H4 (cell line): Measurements from ENCODE around the gene ZCWPW2. TPM values are rescaled to one million over a fixed set of nuclear protein-coding genes. Genes with fewer than 3 reads are reported as not detected.
A peak's percentile ranks its signal among the peaks of the same experiment; 100 is the strongest.

ENCODE experiments used
- DNase-seq: peaks from one replicate; pipeline ENCODE4 v3.0.0-alpha.2; 2015; ENCODE audit warnings: low spot score
- total RNA-seq: library from RNA; depleted of rRNA; stranded (reverse); fragments of >200 nt; shearing (Covaris generic); gene quantifications from 2 replicates; pipeline ENCODE4 v1.2.3, GENCODE V29; 2014; rRNA removed

ZCWPW2 gene, protein sequence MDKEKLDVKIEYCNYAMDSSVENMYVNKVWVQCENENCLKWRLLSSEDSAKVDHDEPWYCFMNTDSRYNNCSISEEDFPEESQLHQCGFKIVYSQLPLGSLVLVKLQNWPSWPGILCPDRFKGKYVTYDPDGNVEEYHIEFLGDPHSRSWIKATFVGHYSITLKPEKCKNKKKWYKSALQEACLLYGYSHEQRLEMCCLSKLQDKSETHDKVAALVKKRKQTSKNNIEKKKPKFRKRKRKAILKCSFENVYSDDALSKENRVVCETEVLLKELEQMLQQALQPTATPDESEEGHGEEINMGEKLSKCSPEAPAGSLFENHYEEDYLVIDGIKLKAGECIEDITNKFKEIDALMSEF
- total RNA-seq, result 0.37 and 0.45 TPM in 2 replicates

GRCh38 chr3:28348629-28349468, at the start of gene ZCWPW2, which contains the start of gene AZI2:
Gene ZCWPW2, plus strand, starts transcription at chr3:28348721. Its CDS starts 64,348 bp downstream, at chr3:28413069.
Gene AZI2, minus strand, starts transcription at chr3:28348824. Its CDS starts 8,207 bp downstream, at chr3:28340617.
- peak; percentile 88 for DNase-seq

- DNase-seq, result no peak
Observed at GRCh38 chr3:28299705-28300104, 48.8 kb upstream of the ZCWPW2 start.

DNA sequence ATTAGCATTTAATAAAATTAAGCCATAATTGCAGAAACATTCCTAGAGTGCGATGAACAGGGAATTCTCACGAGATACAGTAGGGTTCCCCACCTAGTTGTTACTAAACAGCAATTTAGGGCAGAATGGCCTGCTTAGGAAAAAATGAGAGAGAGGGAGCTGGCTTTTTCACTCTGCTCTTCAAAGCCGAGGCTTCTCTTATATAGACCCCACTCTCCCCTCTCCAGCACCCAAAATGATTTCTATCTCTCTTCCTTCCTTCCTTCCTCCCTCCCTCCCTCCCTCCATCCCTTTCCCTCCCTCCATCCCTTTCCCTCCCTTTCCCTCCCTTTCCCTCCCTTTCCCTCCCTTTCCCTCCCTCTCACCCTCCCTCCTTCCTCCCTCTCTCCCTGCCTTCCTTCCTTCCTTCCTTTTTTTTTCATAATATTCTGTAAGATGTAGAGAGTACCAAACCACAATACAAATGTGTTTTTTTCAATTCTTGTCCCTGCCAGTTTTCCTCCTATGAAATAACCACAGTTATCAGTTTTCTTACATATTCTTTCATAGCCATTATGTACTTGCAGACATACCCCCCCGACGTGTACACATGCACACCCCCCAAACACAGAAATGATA, 48.1 kb upstream of the ZCWPW2 start:
- no peak for DNase-seq

- DNase-seq, result no peak
Observed at GRCh38 chr3:28301688-28302087, 46.8 kb upstream of the ZCWPW2 start.

GRCh38 chr3:28308196-28308595, 40.3 kb upstream of the ZCWPW2 start:
- no peak for DNase-seq

- DNase-seq, result no peak
Observed at GRCh38 chr3:28315711-28316110, 32.8 kb upstream of the ZCWPW2 start.

GRCh38 chr3:28316226-28316625, 32.3 kb upstream of the ZCWPW2 start:
- DNase-seq, result no peak

DNA sequence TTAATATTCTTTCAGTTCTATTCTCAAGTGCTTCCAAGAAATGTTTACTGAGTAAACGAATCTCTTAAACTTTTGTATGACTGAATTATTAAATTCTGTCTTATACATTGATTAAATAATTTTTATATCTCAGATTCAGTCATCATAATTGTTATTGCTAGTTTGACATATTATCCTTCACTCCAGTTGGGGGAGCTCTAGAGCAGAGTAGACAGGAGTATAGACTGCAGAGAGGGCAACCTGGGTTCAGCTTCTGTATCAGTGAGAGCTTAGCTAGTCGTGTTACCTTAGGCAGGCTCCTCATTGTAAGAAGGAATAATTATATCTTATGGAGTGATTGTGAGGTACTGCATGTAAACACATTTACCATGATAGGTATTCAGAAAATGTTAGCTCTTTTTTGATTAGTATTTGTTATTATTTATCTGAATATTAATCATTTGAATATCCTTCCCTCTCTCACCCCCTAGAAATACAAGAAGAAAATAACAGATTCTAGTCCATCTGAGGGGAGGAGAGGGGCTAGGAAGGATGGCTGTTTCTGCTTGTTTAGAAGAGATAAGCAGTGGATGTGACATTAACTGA, 31.0 kb upstream of the ZCWPW2 start:
- peak; percentile 28 for DNase-seq

GRCh38 chr3:28320981-28321380, 27.5 kb upstream of the ZCWPW2 start:
- no peak for DNase-seq

GRCh38 chr3:28322464-28322863, 26.1 kb upstream of the ZCWPW2 start:
- DNase-seq, result no peak

DNA sequence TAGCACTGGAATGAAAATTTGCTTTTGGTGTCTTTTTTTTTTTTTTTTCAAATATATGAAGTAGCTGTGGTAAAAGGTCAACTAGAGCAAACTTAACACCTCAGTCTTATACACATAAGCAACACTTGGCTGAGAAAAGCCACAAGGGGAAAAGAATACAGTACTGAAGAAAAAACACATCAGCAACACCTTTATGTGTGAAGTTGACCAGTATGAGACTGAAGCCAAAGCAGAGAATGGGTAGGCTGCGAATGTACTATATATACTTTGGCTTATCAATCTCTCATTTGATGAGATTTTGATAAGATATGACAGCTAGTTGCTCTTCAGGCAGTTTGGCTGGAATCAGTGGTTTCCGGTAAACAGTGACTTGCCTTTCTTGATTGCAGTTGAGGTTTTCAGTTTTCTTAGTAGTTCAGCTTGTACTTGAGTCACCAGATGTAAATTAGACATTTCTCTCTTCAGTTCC, 22.0 kb upstream of the ZCWPW2 start:
- no peak for DNase-seq

DNA sequence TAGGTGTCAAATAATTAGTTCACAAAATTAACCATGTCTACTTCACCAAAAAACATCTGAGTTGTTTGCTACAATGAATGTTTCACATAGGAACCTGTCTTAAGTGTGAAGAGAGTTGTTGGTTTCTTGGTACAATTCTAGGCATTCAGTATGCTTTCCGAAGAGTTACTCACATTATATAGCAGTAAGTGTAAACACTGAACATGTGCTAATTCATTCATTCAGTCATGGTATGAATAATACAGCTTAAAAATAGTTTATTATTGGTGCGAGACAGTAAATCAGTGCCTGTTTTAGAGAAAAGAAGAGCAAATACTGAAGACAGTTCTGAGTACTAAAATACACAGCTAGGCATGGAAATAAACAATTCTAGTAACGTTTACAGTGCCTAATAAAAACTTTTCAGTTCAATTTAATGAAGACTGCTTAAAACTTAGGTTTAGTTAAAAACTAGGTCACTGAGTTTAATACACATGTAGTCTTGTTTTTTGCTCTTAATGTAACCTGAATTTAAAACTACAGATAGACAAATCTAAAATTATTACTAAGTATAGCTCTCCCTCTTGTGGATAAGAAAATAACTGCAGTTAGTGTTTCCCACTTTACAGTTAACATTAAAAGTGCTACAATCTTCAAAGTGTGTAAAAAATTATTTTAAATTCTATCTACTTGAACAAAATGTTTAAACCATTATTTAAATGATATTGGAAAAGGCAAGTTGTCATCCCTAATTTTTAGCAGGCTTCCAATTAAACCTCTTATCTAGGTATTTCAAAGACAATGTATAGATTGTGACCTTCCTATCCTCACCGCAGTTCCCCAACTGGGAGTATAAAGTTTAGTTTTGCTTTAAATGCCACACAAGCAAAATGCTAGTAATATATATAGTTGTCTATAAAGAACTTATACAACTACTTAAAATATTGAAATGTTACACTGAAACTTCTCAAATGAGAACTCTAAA, 20.1 kb upstream of the ZCWPW2 start:
- no peak for DNase-seq

DNA sequence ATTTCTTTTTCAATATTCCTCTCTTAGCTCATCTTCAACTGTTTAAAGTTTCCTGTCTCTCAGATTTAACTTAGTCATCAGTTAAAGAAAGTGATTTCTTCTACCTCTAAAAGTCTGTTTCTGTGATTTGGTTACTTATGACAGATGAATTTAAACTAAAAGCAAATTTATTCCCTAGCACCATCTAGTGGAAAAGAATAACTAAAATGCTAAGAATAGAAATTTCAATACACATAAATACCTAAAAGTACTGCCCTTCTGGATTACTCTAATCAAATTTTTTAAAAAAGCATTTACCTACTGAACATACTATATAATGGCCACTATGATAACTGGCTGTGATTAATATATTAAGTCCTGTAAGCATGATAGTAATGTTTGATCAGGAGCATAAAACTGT, 14.0 kb upstream of the ZCWPW2 start:
- no peak for DNase-seq

DNA sequence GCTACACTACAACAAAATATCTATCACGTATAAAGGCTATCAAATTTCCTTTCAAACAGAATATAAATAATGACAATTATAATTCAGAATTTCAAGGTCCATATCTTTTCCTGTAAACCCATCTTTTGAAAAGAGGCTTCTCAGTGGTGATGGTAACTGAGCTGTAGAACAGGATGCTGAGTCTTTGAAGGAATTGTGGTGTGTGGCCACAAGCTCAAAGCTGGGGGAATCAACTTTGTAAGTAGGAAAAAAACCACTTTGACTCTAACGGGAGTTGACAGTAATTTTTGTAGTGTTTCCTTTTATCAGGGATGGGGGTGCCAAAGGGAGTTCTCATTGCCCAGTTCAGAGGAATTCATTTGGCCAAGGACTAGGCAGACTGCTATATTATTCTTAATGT, 13.3 kb upstream of the ZCWPW2 start:
- DNase-seq, result no peak

- no peak for DNase-seq
Observed at GRCh38 chr3:28337230-28337629, 11.3 kb upstream of the ZCWPW2 start.

DNA sequence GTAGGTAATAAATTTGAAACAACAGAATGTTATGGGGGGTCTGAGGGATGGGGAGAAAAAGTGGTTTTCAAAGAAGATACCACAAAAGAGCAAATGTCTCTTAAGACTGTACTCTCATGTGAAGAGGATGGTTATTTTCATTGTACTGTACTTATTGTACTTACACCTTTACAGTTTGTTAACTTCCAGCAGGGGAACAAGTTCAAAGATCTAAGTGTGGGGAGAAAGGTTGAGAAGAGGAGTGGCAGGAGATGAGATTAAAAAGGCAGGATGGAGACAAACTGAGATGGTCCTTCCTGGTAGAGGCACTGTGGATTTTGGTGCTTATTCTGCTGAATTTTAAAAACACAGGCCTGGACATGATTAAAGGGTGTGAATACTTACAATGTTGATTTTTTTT, 5.4 kb upstream of the ZCWPW2 start:
- no peak for DNase-seq

- no peak for DNase-seq
Observed at GRCh38 chr3:28345690-28346089, 2.8 kb upstream of the ZCWPW2 start.

DNA sequence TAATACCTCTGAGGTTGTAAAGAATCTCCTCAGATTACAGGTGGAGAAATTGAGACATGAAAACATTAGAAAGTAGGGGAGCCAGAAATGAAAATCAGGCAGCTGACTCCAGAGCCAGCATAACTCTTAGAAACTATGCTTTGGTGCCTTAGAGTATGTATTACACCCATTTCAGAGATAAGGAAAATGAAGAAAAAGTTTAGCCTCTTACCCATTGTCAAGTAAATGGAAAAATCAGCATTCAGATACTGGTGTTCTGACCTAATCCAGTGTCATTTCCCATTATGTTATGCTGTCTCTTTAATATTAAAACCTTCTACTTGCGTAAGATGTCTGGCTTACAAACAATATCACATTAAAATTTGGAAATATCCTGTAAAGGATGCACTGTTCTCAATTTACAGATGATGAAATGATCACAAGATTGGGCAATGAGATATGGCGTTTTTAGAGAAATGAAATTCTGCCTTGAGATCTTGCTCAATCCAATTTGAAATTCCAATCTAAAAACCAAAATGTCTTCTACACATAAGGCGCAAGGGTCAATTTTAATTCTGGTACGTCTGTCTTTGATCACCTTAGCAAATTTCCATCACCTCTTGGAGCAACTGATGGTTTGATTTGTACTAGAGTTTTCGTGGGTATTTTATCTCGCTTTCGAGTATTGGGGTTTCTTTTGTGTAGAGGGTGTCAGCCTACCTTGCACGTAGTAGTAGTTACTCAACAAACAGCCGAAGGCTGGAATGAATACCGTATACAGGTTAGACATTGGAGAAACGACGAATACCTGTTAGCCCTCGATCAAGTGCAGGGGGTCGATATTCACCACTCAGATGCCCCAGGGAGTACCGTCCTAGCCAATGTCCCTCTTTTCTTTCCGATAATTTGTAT, 902 bp upstream of the ZCWPW2 start:
- no peak for DNase-seq

DNA sequence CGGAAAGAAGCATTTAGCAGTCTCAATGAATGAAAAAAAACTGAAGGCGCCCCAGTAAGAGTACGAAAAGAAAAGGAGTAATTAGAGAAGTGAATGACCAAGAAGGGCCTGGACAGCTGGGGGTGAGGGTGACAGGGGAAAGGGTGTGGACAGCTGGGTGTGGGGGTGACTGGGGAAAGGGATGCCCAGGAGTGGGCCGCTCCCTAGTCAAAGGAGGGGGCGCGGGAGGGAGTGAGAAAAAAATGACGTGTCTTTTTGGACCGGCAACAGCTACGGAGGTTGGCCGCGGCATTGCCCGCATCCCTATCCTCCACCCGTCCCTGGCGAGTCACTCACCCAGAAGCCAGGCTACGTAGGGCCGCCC, 274 bp upstream of the ZCWPW2 start:
- DNase-seq, result no peak
